ENCODE data around the gene PNMA8B. TPM values are rescaled to one million over a fixed set of nuclear protein-coding genes. Genes with fewer than 3 reads are reported as not detected.
A peak's percentile ranks its signal among the peaks of the same experiment; 100 is the strongest.

PNMA8B gene
- total RNA-seq, 4 donors from 2014 or later = 1.8 to 3.2 (median 2.8) TPM

DNA sequence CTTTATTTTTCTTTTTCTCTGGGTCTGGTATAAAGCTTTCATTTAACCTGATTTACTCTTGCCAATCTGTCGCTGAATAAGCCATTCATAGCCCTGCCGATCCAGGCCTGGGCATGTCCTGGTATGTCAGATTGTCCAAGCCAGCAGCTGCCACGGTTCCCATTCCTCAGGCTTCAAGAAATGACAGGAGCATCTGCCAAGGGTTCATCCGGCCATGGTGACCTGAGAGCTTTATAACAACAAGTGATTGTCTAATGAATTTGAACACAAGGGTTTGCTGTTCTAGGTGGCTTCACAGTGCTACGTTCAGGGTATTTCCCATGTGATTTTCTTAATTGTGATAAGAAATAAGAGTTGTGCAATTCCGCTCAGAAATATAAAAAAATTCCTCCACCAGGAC lies 44.3 kb downstream of the PNMA8B start:
- no peak overlapping the region for H3K4me3 ChIP-seq
- no peak overlapping the region for H3K27ac ChIP-seq
- H3K9me3 ChIP-seq = no peaks in the 10 kb centered on the region
- no peak for DNase-seq (ENCODE audit: low spot score in 2 of 2)
- no peak for TF ChIP-seq POLR2AphosphoS5 (IDR thresholded peaks at IDR 0.05)
- TF ChIP-seq, protein P1, sequence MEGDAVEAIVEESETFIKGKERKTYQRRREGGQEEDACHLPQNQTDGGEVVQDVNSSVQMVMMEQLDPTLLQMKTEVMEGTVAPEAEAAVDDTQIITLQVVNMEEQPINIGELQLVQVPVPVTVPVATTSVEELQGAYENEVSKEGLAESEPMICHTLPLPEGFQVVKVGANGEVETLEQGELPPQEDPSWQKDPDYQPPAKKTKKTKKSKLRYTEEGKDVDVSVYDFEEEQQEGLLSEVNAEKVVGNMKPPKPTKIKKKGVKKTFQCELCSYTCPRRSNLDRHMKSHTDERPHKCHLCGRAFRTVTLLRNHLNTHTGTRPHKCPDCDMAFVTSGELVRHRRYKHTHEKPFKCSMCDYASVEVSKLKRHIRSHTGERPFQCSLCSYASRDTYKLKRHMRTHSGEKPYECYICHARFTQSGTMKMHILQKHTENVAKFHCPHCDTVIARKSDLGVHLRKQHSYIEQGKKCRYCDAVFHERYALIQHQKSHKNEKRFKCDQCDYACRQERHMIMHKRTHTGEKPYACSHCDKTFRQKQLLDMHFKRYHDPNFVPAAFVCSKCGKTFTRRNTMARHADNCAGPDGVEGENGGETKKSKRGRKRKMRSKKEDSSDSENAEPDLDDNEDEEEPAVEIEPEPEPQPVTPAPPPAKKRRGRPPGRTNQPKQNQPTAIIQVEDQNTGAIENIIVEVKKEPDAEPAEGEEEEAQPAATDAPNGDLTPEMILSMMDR (IDR thresholded peaks at IDR 0.05) = no peak
- no peak for TF ChIP-seq POLR2A (IDR thresholded peaks at IDR 0.05)
- no peak for TF ChIP-seq EP300 (IDR thresholded peaks at IDR 0.05)
- H3K4me1 ChIP-seq = peaks cover 12% of the 10 kb centered on the region
- no peaks in the 10 kb centered on the region for H3K36me3 ChIP-seq
- H3K27me3 ChIP-seq = no peaks in the 10 kb centered on the region
- WGBS = 50% methylated on average over 6 of the region's 6 CpGs

DNA sequence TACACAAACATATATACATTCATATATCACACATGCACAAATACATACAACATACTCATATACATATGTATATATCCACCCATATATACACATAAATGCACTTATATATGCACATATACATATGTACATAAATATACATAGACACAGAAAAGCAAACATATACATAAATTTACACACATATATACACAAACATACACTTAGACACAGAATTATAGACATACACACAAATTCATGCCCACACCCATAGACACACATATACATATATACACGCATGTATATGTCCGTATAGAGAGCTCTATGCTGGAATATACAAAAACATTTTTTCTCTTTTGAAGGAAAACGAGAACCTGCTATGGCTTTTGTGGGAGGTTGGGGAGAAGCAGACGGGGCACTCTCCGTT lies 44.9 kb downstream of the PNMA8B start:
- WGBS = 55% methylated on average over 5 of the region's 5 CpGs
- Histone ChIP-seq H3K27ac (no peak overlapping the region), H3K9me3 (no peaks in the 10 kb centered on the region), H3K4me3 (no peak overlapping the region), H3K4me1 (peaks cover 12% of the 10 kb centered on the region), H3K36me3 (no peaks in the 10 kb centered on the region), H3K27me3 (no peaks in the 10 kb centered on the region)
- no peak for DNase-seq (ENCODE audit: low spot score in 2 of 2)
- no peak for TF ChIP-seq EP300 (IDR thresholded peaks at IDR 0.05)
- no peak for TF ChIP-seq POLR2AphosphoS5 (IDR thresholded peaks at IDR 0.05)
- TF ChIP-seq, protein P1 (IDR thresholded peaks at IDR 0.05) = no peak
- TF ChIP-seq POLR2A (IDR thresholded peaks at IDR 0.05) = no peak

DNA sequence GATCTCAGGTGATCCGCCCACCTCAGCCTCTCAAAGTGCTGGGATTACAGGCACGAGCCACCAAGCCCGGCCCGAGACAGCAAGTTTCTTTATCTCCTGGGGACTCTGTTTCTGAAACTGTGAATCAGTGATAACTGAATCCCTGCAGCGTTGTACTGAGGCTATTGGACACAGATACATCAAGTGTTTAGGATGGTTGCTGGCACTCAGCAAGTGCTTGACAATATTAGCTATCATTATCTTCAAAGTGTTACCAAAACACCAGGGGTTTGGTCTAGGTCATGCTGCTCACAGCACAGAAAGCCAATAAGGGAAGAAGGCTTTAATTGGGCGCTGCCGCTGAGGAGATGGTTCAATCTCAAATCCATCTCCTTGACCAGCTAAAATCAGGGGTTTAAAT lies 46.4 kb downstream of the PNMA8B start:
- no peak for TF ChIP-seq POLR2AphosphoS5 (IDR thresholded peaks at IDR 0.05)
- TF ChIP-seq, protein P1 (IDR thresholded peaks at IDR 0.05) = no peak
- TF ChIP-seq POLR2A (IDR thresholded peaks at IDR 0.05) = no peak
- no peak for TF ChIP-seq EP300 (IDR thresholded peaks at IDR 0.05)
- peak in 1 of 2 donors; percentile 4 for DNase-seq (ENCODE audit: low spot score in 2 of 2)
- Histone ChIP-seq H3K4me3 (no peak overlapping the region), H3K4me1 (peaks cover 12% of the 10 kb centered on the region), H3K9me3 (no peaks in the 10 kb centered on the region), H3K27ac (no peak overlapping the region), H3K36me3 (no peaks in the 10 kb centered on the region), H3K27me3 (no peaks in the 10 kb centered on the region)
- WGBS = 61% methylated on average over 7 of the region's 7 CpGs

DNA sequence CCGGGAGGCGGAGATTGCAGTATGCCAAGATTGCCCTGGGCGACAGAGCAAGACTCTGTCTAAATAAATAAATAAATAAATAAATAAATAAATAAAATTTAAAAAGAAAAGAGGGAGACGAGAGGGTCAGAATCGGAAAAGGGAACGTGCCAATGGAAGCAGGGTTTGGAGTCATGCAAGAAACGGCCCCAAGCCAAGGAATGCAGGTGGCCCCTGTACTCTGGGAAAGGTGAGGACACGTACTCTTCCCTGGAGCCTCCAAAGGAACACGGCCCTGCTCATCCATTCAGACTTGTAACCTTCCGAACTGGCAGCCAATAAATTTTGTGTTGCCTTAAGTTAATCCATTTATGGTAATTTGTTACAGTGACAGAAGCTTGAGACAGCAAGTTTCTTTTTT lies 47.1 kb downstream of the PNMA8B start:
- peaks cover 12% of the 10 kb centered on the region for H3K4me1 ChIP-seq
- H3K36me3 ChIP-seq = no peaks in the 10 kb centered on the region
- H3K27ac ChIP-seq = no peak overlapping the region
- TF ChIP-seq EP300 (IDR thresholded peaks at IDR 0.05) = no peak
- no peaks in the 10 kb centered on the region for H3K9me3 ChIP-seq
- WGBS = 73% methylated on average over 10 of the region's 10 CpGs
- H3K4me3 ChIP-seq = no peak overlapping the region
- no peak for DNase-seq (ENCODE audit: low spot score in 2 of 2)
- H3K27me3 ChIP-seq = no peaks in the 10 kb centered on the region

DNA sequence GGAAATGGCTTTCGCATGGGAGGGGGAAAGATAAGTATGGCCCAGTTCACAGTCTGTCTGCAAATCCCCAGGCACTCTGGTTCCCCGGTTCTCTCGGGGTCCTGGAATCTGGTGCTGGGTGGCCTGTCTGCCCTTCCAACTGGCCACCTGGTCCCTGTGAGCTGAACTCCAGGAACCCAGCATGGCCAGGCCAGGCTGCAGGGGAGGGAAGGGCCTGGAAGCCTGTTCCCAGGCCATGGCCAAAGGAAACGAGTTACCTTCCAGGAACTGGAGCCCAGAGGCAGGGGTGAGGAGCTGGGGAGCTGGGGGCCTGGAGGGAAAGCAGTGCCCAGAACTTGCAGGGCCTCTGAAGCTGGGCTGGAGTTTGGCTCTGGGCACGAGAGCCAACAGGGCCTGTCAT lies 47.8 kb downstream of the PNMA8B start:
- no peak overlapping the region for H3K27ac ChIP-seq
- no peaks in the 10 kb centered on the region for H3K9me3 ChIP-seq
- WGBS = 82% methylated on average over 5 of the region's 5 CpGs
- DNase-seq (ENCODE audit: low spot score in 2 of 2) = no peak
- no peaks in the 10 kb centered on the region for H3K27me3 ChIP-seq
- no peaks in the 10 kb centered on the region for H3K36me3 ChIP-seq
- no peak overlapping the region for H3K4me3 ChIP-seq
- no peak for TF ChIP-seq POLR2AphosphoS5 (IDR thresholded peaks at IDR 0.05)
- TF ChIP-seq EP300 (IDR thresholded peaks at IDR 0.05) = no peak
- TF ChIP-seq POLR2A (IDR thresholded peaks at IDR 0.05) = no peak
- TF ChIP-seq, protein P1 (IDR thresholded peaks at IDR 0.05) = no peak
- H3K4me1 ChIP-seq = peaks cover 17% of the 10 kb centered on the region

DNA sequence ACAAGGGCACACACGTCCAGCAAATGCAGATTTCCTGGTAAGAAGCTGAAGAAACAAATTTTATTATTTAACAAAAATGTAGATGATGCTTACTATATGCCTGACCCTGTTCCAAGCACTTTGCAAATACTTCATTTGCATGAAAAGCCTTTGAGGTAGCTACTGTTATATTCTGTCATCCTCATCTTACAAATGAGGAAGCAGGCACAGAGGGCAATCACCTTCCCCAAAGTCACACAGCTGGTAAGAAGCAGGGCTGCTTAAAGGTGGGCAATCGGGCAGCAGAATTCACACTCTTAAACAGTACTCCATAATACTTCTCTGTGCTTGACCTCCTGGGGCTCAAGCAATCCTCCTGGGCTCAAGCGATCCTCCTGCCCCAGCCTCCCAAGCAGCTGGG lies 48.7 kb downstream of the PNMA8B start:
- TF ChIP-seq POLR2A (IDR thresholded peaks at IDR 0.05) (no peak), POLR2AphosphoS5 (IDR thresholded peaks at IDR 0.05) (no peak), EP300 (IDR thresholded peaks at IDR 0.05) (no peak)
- TF ChIP-seq, protein P1 (IDR thresholded peaks at IDR 0.05) = no peak
- no peak overlapping the region for H3K27ac ChIP-seq
- H3K27me3 ChIP-seq = no peaks in the 10 kb centered on the region
- peaks cover 14% of the 10 kb centered on the region for H3K4me1 ChIP-seq
- WGBS = 55% methylated on average over 3 of the region's 3 CpGs
- H3K4me3 ChIP-seq = no peak overlapping the region
- no peaks in the 10 kb centered on the region for H3K9me3 ChIP-seq
- no peak for DNase-seq (ENCODE audit: low spot score in 2 of 2)
- no peaks in the 10 kb centered on the region for H3K36me3 ChIP-seq
